ENCODE data around the gene AACS. TPM values are rescaled to one million over a fixed set of nuclear protein-coding genes. Genes with fewer than 3 reads are reported as not detected.
"Not testable (repeated sequence)": the region's sequence is repeated elsewhere in the genome, so short reads cannot be mapped to it uniquely, and the experiment has no call there.

Gene AACS
- total RNA-seq, 3 donors from 2014 or later (not counting 1 experiment from before 2014, with no cell fraction given): 14.6 to 20.4 (median 18.1) TPM

DNA sequence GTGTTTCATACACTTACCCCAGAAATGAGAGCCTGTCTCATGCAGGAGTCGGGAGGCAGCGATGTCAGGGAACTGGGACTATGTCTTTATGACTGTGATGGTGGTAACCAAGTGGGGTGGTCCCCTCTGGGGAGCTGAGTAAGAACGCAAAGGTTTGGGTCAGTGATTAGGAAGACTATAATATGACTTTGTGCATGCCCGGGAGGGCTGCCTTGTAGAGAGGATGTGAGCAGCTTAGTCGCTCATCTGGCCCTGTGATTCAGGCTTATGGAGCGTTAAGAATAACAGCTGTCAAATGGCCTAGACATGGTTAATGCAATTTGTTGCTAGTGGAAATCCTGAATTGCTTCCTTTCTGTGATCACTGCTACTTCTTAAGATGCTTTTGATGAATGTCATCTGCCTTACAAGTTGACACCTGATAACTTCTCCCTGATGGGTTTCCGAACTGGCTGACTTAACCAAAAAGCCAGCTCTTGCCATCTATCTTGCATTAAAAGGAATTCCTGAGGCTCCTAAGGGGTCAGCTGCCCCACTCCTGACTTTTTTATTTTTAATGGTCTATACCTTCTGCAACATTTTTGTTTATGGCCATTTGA lies 35.4 kb upstream of the AACS start:
- TF ChIP-seq, protein P1, sequence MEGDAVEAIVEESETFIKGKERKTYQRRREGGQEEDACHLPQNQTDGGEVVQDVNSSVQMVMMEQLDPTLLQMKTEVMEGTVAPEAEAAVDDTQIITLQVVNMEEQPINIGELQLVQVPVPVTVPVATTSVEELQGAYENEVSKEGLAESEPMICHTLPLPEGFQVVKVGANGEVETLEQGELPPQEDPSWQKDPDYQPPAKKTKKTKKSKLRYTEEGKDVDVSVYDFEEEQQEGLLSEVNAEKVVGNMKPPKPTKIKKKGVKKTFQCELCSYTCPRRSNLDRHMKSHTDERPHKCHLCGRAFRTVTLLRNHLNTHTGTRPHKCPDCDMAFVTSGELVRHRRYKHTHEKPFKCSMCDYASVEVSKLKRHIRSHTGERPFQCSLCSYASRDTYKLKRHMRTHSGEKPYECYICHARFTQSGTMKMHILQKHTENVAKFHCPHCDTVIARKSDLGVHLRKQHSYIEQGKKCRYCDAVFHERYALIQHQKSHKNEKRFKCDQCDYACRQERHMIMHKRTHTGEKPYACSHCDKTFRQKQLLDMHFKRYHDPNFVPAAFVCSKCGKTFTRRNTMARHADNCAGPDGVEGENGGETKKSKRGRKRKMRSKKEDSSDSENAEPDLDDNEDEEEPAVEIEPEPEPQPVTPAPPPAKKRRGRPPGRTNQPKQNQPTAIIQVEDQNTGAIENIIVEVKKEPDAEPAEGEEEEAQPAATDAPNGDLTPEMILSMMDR (IDR thresholded peaks at IDR 0.05): no peak
- no peak overlapping the region for H3K27ac ChIP-seq (ENCODE audit: low read length)
- H3K9me3 ChIP-seq (ENCODE audit: control insufficient read depth, insufficient read depth, low read length): no peaks in the 10 kb centered on the region
- Mint-ChIP-seq H3K27ac (no peak overlapping the region), H3K9me3 (no peaks in the 10 kb centered on the region), H3K4me3 (no peak overlapping the region), H3K36me3 (no peaks in the 10 kb centered on the region), H3K27me3 (ENCODE audit: low read depth in 2 of 2) (no peaks in the 10 kb centered on the region), H3K4me1 (peaks cover 0 to 3% of the 10 kb centered on the region in 2 donors)
- H3K27me3 ChIP-seq (ENCODE audit: control insufficient read depth, insufficient read depth, low read length): no peaks in the 10 kb centered on the region
- DNase-seq (no peak), ATAC-seq (no peak)
- intact Hi-C loops (cut with micrococcal nuclease): no loop called here
- no peak overlapping the region for H3K4me3 ChIP-seq (ENCODE audit: low read length)
- no peaks in the 10 kb centered on the region for H3K4me1 ChIP-seq (ENCODE audit: control insufficient read depth, insufficient read depth, low read length)
- 92% methylated on average over 7 of the region's 7 CpGs for WGBS (ENCODE audit: insufficient coverage)
- H3K36me3 ChIP-seq (ENCODE audit: control insufficient read depth, insufficient read depth, low read length): no peaks in the 10 kb centered on the region

DNA sequence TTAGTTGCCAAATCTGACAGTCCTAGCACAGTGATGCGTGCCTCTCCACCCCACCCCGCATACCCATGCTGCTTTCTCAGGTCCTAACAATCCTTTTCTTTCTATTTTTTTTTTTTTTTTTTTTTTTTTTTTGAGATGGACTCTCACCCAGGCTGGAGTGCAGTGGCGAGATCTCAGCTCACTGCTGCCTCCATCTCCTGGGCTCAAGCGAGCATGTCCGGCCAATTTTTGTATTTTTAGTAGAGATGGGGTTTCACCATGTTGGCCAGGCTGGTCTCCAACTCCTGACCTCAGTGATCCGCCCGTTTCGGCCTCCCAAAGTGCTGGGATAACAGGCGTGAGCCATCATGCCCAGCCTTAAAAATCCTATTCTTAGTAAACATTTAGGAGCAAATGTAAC lies 33.8 kb upstream of the AACS start:
- H3K9me3 ChIP-seq (ENCODE audit: control insufficient read depth, insufficient read depth, low read length); H3K4me1 ChIP-seq (ENCODE audit: control insufficient read depth, insufficient read depth, low read length); ATAC-seq; H3K4me3 ChIP-seq (ENCODE audit: low read length); H3K27me3 Mint-ChIP-seq (ENCODE audit: low read depth in 2 of 2); H3K27ac Mint-ChIP-seq; DNase-seq; H3K36me3 Mint-ChIP-seq; H3K27ac ChIP-seq (ENCODE audit: low read length); H3K4me1 Mint-ChIP-seq; H3K36me3 ChIP-seq (ENCODE audit: control insufficient read depth, insufficient read depth, low read length); intact Hi-C loops (cut with micrococcal nuclease); H3K27me3 ChIP-seq (ENCODE audit: control insufficient read depth, insufficient read depth, low read length); H3K4me3 Mint-ChIP-seq; H3K9me3 Mint-ChIP-seq: not testable (repeated sequence)
- WGBS (ENCODE audit: insufficient coverage): 96% methylated on average over 9 of the region's 9 CpGs

DNA sequence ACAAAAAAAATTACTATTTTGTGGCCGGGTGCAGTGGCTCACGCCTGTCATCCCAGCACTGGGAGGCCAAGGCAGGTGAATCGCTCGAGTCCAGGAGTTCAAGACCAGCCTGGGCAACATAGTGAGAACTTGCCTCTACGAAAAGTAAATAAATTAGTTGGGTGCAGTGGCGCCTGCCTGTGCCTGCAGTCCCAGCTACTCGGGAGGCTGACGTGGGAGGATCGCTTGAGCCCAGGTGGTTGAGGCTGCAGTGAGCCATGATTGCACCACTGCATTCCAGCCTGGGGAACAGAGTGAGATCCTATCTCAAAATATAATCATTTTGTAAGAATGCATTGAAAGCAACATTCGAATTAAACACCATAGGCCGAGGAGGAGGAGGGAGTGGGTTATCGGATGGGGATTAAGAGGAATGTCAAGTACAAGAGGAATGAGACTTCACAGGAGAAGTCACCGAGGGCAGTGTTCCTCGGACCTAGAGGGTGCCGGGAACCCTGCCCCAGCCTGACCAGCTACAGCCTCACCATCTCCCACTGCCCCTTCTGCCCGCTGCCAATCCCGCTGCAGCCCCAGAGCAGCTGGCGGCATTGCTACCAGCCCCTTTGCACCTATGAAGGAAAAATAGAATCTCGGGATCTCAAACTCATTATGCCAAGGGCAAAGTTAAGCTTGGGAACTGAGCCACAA lies 32.6 kb upstream of the AACS start:
- Mint-ChIP-seq H3K4me1 (peaks cover 0 to 3% of the 10 kb centered on the region in 2 donors), H3K4me3 (no peak overlapping the region), H3K27ac (no peak overlapping the region), H3K27me3 (ENCODE audit: low read depth in 2 of 2) (no peaks in the 10 kb centered on the region), H3K9me3 (no peaks in the 10 kb centered on the region), H3K36me3 (no peaks in the 10 kb centered on the region)
- DNase-seq (no peak), ATAC-seq (no peak)
- H3K4me3 ChIP-seq (ENCODE audit: low read length): no peak overlapping the region
- TF ChIP-seq, protein P1 (IDR thresholded peaks at IDR 0.05): no peak
- H3K9me3 ChIP-seq (ENCODE audit: control insufficient read depth, insufficient read depth, low read length): no peaks in the 10 kb centered on the region
- no peaks in the 10 kb centered on the region for H3K4me1 ChIP-seq (ENCODE audit: control insufficient read depth, insufficient read depth, low read length)
- no peaks in the 10 kb centered on the region for H3K27me3 ChIP-seq (ENCODE audit: control insufficient read depth, insufficient read depth, low read length)
- WGBS (ENCODE audit: insufficient coverage): 96% methylated on average over 19 of the region's 19 CpGs
- H3K27ac ChIP-seq (ENCODE audit: low read length): no peak overlapping the region
- H3K36me3 ChIP-seq (ENCODE audit: control insufficient read depth, insufficient read depth, low read length): no peaks in the 10 kb centered on the region
- intact Hi-C loops (cut with micrococcal nuclease): no loop called here

DNA sequence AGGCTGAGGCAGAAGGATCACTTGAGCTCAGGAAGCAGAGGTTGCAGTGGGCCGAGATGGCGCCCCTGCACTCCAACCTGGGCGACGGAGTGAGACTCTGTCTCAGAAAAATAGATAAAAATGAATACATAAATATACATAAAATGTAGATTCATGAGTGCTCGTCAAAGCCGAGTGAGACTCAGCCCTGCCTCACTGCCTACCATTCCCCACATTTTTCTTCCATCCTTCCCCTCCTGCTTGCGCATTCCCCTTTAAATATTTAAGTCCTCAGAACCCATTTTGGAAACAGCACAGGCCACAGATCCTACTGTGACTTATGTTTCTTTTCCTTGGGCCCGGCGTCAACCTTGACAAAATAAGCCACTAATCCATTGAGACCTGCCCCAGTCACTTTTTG lies 31.9 kb upstream of the AACS start:
- H3K4me3 ChIP-seq (ENCODE audit: low read length): no peak overlapping the region
- ATAC-seq (no peak), DNase-seq (no peak)
- H3K4me1 ChIP-seq (ENCODE audit: control insufficient read depth, insufficient read depth, low read length): no peaks in the 10 kb centered on the region
- H3K36me3 ChIP-seq (ENCODE audit: control insufficient read depth, insufficient read depth, low read length): no peaks in the 10 kb centered on the region
- H3K36me3 Mint-ChIP-seq: no peaks in the 10 kb centered on the region
- H3K9me3 ChIP-seq (ENCODE audit: control insufficient read depth, insufficient read depth, low read length): no peaks in the 10 kb centered on the region
- no peaks in the 10 kb centered on the region for H3K27me3 Mint-ChIP-seq (ENCODE audit: low read depth in 2 of 2)
- H3K4me3 Mint-ChIP-seq: no peak overlapping the region
- H3K9me3 Mint-ChIP-seq: no peaks in the 10 kb centered on the region
- peaks cover 0 to 3% of the 10 kb centered on the region in 2 donors for H3K4me1 Mint-ChIP-seq
- intact Hi-C loops (cut with micrococcal nuclease): no loop called here
- over 99% methylated on average over 8 of the region's 9 CpGs for WGBS (ENCODE audit: insufficient coverage)
- H3K27me3 ChIP-seq (ENCODE audit: control insufficient read depth, insufficient read depth, low read length): no peaks in the 10 kb centered on the region
- TF ChIP-seq, protein P1 (IDR thresholded peaks at IDR 0.05): no peak
- no peak overlapping the region for H3K27ac Mint-ChIP-seq
- no peak overlapping the region for H3K27ac ChIP-seq (ENCODE audit: low read length)

Data from natural killer cell (primary cell).